ENCODE measurements around the gene HLCS. TPM values are rescaled to one million over a fixed set of nuclear protein-coding genes. Genes with fewer than 3 reads are reported as not detected.

HLCS gene
- total and polyA plus RNA-seq, 2 experiments from 2014 or later = 10.6 to 30.4 TPM

- no peak overlapping the region for H2AFZ ChIP-seq
- WGBS (ENCODE audit: low lambda C conversion rate, missing lambda C conversion rate) = 80% methylated on average over 7 of the region's 7 CpGs
- no peaks in the 10 kb centered on the region for H3K9me3 ChIP-seq (ENCODE audit: low read depth)
- H3K36me3 ChIP-seq (replicated peaks; ENCODE audit: insufficient read depth, low read depth) = no peaks in the 10 kb centered on the region
- H3K4me1 ChIP-seq (ENCODE audit: insufficient read depth) = peaks cover 20% of the 10 kb centered on the region
- H3K9me2 ChIP-seq (replicated peaks; ENCODE audit: insufficient read depth) = no peaks in the 10 kb centered on the region
- H3K4me2 ChIP-seq = no peak overlapping the region
- H3K79me2 ChIP-seq = no peaks in the 10 kb centered on the region
- no peak for DNase-seq (ENCODE audit: low spot score)
- no peak for TF ChIP-seq CTCF (IDR thresholded peaks at IDR 0.05; ENCODE audit: poor library complexity)
- TF ChIP-seq EZH2 (IDR thresholded peaks at IDR 0.05; ENCODE audit: borderline replicate concordance) = no peak
- no peak for TF ChIP-seq EZH2phosphoT487 (IDR thresholded peaks at IDR 0.05; ENCODE audit: low read depth, severe bottlenecking, unreplicated experiment)
- H3K27me3 ChIP-seq = no peaks in the 10 kb centered on the region
- no peak overlapping the region for H3K27ac ChIP-seq
- H3K4me3 ChIP-seq = no peak overlapping the region
- no peaks in the 10 kb centered on the region for H4K20me1 ChIP-seq (ENCODE audit: insufficient read depth, poor library complexity, severe bottlenecking)
Measured at GRCh38 chr21:36858320-36858957, 108.0 kb downstream of the HLCS start.

- DNase-seq (ENCODE audit: low spot score) = no peak
- H3K36me3 ChIP-seq (replicated peaks; ENCODE audit: insufficient read depth, low read depth) = no peaks in the 10 kb centered on the region
- H3K9me3 ChIP-seq (ENCODE audit: low read depth) = no peaks in the 10 kb centered on the region
- H3K4me1 ChIP-seq (ENCODE audit: insufficient read depth) = peaks cover 15% of the 10 kb centered on the region
- H3K4me2 ChIP-seq = no peak overlapping the region
- no peak for TF ChIP-seq CTCF (IDR thresholded peaks at IDR 0.05; ENCODE audit: poor library complexity)
- no peak for TF ChIP-seq EZH2phosphoT487 (IDR thresholded peaks at IDR 0.05; ENCODE audit: low read depth, severe bottlenecking, unreplicated experiment)
- no peak for TF ChIP-seq EZH2 (IDR thresholded peaks at IDR 0.05; ENCODE audit: borderline replicate concordance)
- H2AFZ ChIP-seq = no peak overlapping the region
- H3K9me2 ChIP-seq (replicated peaks; ENCODE audit: insufficient read depth) = no peaks in the 10 kb centered on the region
- no peaks in the 10 kb centered on the region for H4K20me1 ChIP-seq (ENCODE audit: insufficient read depth, poor library complexity, severe bottlenecking)
- no peaks in the 10 kb centered on the region for H3K79me2 ChIP-seq
- no peaks in the 10 kb centered on the region for H3K27me3 ChIP-seq
- WGBS (ENCODE audit: low lambda C conversion rate, missing lambda C conversion rate) = 86% methylated on average over 3 of the region's 3 CpGs
- H3K27ac ChIP-seq = no peak overlapping the region
- H3K4me3 ChIP-seq = no peak overlapping the region
Measured at GRCh38 chr21:36856643-36857042, 109.8 kb downstream of the HLCS start.

DNA sequence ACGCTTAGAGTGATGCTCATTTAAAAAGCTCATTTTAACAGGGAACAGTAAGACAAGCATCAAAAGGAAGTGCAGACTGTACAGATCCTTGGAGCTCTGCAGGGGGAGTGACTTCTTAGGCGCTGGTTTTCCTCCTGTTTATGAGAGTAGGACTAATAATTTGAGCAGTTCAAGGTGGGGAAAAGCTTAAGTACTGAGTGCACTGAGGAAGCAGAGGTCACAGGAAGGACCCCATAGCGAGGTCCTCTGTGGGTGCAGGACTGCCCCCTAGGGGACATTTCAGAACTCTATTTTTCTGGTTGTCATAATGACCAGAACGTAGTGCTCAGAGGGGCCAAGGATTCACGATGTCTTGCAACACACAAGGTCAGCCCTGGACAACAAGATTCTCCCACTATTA, 112.1 kb downstream of the HLCS start:
- Histone ChIP-seq H4K20me1 (ENCODE audit: insufficient read depth, poor library complexity, severe bottlenecking) (no peaks in the 10 kb centered on the region), H3K4me2 (no peak overlapping the region), H3K27ac (no peak overlapping the region), H2AFZ (no peak overlapping the region), H3K27me3 (no peaks in the 10 kb centered on the region), H3K4me1 (ENCODE audit: insufficient read depth) (no peaks in the 10 kb centered on the region), H3K9me2 (replicated peaks; ENCODE audit: insufficient read depth) (no peaks in the 10 kb centered on the region), H3K79me2 (no peaks in the 10 kb centered on the region), H3K36me3 (replicated peaks; ENCODE audit: insufficient read depth, low read depth) (no peaks in the 10 kb centered on the region), H3K4me3 (no peak overlapping the region), H3K9me3 (ENCODE audit: low read depth) (no peaks in the 10 kb centered on the region)
- TF ChIP-seq CTCF (IDR thresholded peaks at IDR 0.05; ENCODE audit: poor library complexity) = peak; percentile 61
- TF ChIP-seq EZH2 (IDR thresholded peaks at IDR 0.05; ENCODE audit: borderline replicate concordance) = no peak
- 41% methylated on average over 5 of the region's 5 CpGs for WGBS (ENCODE audit: low lambda C conversion rate, missing lambda C conversion rate)
- peak; percentile 75 for DNase-seq (ENCODE audit: low spot score)
